Peyer's patch (tissue), 4 donors: Measurements from ENCODE around the gene RUVBL2.

Experiments
- POLR2A ChIP-seq, 2 donors: fragments of 450-650 bp; IDR thresholded peaks; one replicate each; pipeline ENCODE4 v1.5.1; 2017; ENCODE audit warnings: antibody characterized with exemption in 2 of 2, mild to moderate bottlenecking in 2 of 2, moderate library complexity in 2 of 2
- TF ChIP-seq, protein P1 (sequence below), 6 experiments: fragments of 450-650 bp in 4 of 6; fragments of 200-600 bp in 2 of 6; sonication (generic) in 1 of 6; IDR thresholded peaks; one replicate each; pipeline ENCODE4 v1.5.1; 2017 to 2019; ENCODE audit warnings: antibody characterized with exemption in 6 of 6, mild to moderate bottlenecking in 3 of 6, moderate library complexity in 1 of 6

DNA sequence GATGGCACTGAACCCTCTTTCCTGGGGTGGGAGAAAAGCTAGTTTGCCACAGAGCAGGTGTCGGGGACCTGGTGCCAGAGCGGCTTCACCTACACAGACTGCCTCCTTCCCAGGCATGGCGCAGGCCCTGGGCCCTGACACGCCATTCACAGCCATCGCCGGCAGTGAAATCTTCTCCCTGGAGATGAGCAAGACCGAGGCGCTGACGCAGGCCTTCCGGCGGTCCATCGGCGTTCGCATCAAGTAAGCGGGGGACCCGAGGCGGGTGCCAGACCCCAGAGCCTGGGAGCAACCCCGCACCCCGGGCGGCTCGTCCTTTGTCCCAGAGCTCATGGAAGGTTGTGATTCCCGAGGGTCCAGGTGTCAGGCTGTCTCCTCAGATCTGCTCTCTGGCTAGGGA, 13.2 kb downstream of the RUVBL2 start:
- no peak for TF ChIP-seq POLR2A (IDR thresholded peaks at IDR 0.05)
- TF ChIP-seq, protein P1, sequence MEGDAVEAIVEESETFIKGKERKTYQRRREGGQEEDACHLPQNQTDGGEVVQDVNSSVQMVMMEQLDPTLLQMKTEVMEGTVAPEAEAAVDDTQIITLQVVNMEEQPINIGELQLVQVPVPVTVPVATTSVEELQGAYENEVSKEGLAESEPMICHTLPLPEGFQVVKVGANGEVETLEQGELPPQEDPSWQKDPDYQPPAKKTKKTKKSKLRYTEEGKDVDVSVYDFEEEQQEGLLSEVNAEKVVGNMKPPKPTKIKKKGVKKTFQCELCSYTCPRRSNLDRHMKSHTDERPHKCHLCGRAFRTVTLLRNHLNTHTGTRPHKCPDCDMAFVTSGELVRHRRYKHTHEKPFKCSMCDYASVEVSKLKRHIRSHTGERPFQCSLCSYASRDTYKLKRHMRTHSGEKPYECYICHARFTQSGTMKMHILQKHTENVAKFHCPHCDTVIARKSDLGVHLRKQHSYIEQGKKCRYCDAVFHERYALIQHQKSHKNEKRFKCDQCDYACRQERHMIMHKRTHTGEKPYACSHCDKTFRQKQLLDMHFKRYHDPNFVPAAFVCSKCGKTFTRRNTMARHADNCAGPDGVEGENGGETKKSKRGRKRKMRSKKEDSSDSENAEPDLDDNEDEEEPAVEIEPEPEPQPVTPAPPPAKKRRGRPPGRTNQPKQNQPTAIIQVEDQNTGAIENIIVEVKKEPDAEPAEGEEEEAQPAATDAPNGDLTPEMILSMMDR (IDR thresholded peaks at IDR 0.05): no peak
